Dedifferentiated amniotic fluid mesenchymal stem cell (primary cell): ENCODE results near the gene ATP6AP2.

ENCODE experiments used
- DNase-seq: peaks from one replicate; pipeline ENCODE4 v3.0.0-alpha.2; 2016; ENCODE audit errors: extremely low spot score

The ATP6AP2 gene

GRCh38 chrX:40644176-40644575, 63.4 kb downstream of the ATP6AP2 start:
- DNase-seq: no peak

GRCh38 chrX:40644821-40645358, 64.1 kb downstream of the ATP6AP2 start:
- peak; percentile 73 for DNase-seq

- no peak for DNase-seq
These were observed 65.9 kb downstream of the ATP6AP2 start for GRCh38 chrX:40646489-40647306.

- peak; percentile 72 for DNase-seq
These were observed 66.8 kb downstream of the ATP6AP2 start, which contains the start of gene CXorf38 for GRCh38 chrX:40647307-40648197. TSS of gene CXorf38 (minus strand) at chrX:40647561. CDS start at chrX:40647520, 41 bp downstream.

- DNase-seq: peak; percentile 70
These were observed 71.0 kb downstream of the ATP6AP2 start for GRCh38 chrX:40651620-40652223.

- DNase-seq: no peak
These were observed 71.9 kb downstream of the ATP6AP2 start for GRCh38 chrX:40652664-40653063.

GRCh38 chrX:40653535-40653934, 72.8 kb downstream of the ATP6AP2 start:
- no peak for DNase-seq
